ENCODE results near the gene TINCR. TPM values are rescaled to one million over a fixed set of nuclear protein-coding genes. Genes with fewer than 3 reads are reported as not detected.

TINCR gene
- total RNA-seq, 5 donors from 2014 or later (not counting 1 experiment from before 2014, with no cell fraction given), result 0.66 to 2.7 (median 1.9) TPM

GRCh38 chr19:5590151-5590864, 22.6 kb upstream of the TINCR start:
- no peaks in the 10 kb centered on the region for H3K27me3 ChIP-seq (replicated peaks in 1 of 2; ENCODE audit: control insufficient read depth in 2 of 2, extremely low read depth in 1 of 2, insufficient read depth in 2 of 2, low read length in 1 of 2)
- ChIA-PET CTCF (no interaction called here), POLR2A (interaction anchor here in 1 of 2 donors (0.6 kb wide), 1 partner anchor 600 kb away, joined by 3 read pairs; no protein-coding TSS in a partner anchor)
- no peak overlapping the region for H3K4me3 ChIP-seq (ENCODE audit: control insufficient read depth in 1 of 2, extremely low read depth in 1 of 2, low read length in 1 of 2)
- no peak for ATAC-seq (replicated peaks in 1 of 4)
- 97% methylated on average over 19 of the region's 22 CpGs for WGBS (ENCODE audit: insufficient coverage)
- no peaks in the 10 kb centered on the region for H3K27me3 Mint-ChIP-seq
- H3K36me3 Mint-ChIP-seq, result peaks cover 49% of the 10 kb centered on the region
- H3K27ac ChIP-seq (ENCODE audit: low read length), result no peak overlapping the region
- H3K4me3 Mint-ChIP-seq, result no peak overlapping the region
- DNase-seq, result no peak
- H3K4me1 ChIP-seq (ENCODE audit: control insufficient read depth in 1 of 2, extremely low read depth in 1 of 2, insufficient read depth in 2 of 2, low read length in 2 of 2), result peaks cover 0 to 20% of the 10 kb centered on the region in 2 experiments
- peaks cover 19 to 26% (median 22%) of the 10 kb centered on the region in 3 donors for H3K4me1 Mint-ChIP-seq
- no peaks in the 10 kb centered on the region for H3K9me3 ChIP-seq
- H3K27ac Mint-ChIP-seq, result no peak overlapping the region
- no peaks in the 10 kb centered on the region for H3K9me3 Mint-ChIP-seq
- H3K36me3 ChIP-seq (ENCODE audit: control insufficient read depth in 2 of 2, extremely low read depth in 1 of 2, insufficient read depth in 1 of 2, low read length in 1 of 2), result peaks cover 33 to 80% of the 10 kb centered on the region in 2 donors

GRCh38 chr19:5588906-5589676, 21.3 kb upstream of the TINCR start:
- no peak overlapping the region for H3K27ac Mint-ChIP-seq
- H3K9me3 Mint-ChIP-seq, result no peaks in the 10 kb centered on the region
- peaks cover 18 to 23% (median 19%) of the 10 kb centered on the region in 3 donors for H3K4me1 Mint-ChIP-seq
- H3K4me3 ChIP-seq (ENCODE audit: control insufficient read depth in 1 of 2, extremely low read depth in 1 of 2, low read length in 1 of 2), result no peak overlapping the region
- DNase-seq (no peak), ATAC-seq (replicated peaks in 1 of 4) (no peak)
- ChIA-PET CTCF (no interaction called here), POLR2A (interaction anchor here in 1 of 2 donors (0.5 kb wide), 1 partner anchor 9 kb away, joined by 7 read pairs; no protein-coding TSS in a partner anchor)
- peaks cover 0 to 18% of the 10 kb centered on the region in 2 experiments for H3K4me1 ChIP-seq (ENCODE audit: control insufficient read depth in 1 of 2, extremely low read depth in 1 of 2, insufficient read depth in 2 of 2, low read length in 2 of 2)
- no peak overlapping the region for H3K4me3 Mint-ChIP-seq
- no peaks in the 10 kb centered on the region for H3K27me3 Mint-ChIP-seq
- WGBS (ENCODE audit: insufficient coverage), result 94% methylated on average over 30 of the region's 30 CpGs
- H3K36me3 Mint-ChIP-seq, result peaks cover 46% of the 10 kb centered on the region
- H3K27ac ChIP-seq (ENCODE audit: low read length), result no peak overlapping the region
- H3K36me3 ChIP-seq (ENCODE audit: control insufficient read depth in 2 of 2, extremely low read depth in 1 of 2, insufficient read depth in 1 of 2, low read length in 1 of 2), result peaks cover 24 to 71% of the 10 kb centered on the region in 2 donors
- H3K27me3 ChIP-seq (replicated peaks in 1 of 2; ENCODE audit: control insufficient read depth in 2 of 2, extremely low read depth in 1 of 2, insufficient read depth in 2 of 2, low read length in 1 of 2), result no peaks in the 10 kb centered on the region
- H3K9me3 ChIP-seq, result no peaks in the 10 kb centered on the region

- WGBS (ENCODE audit: insufficient coverage), result 95% methylated on average over 10 of the region's 10 CpGs
- Mint-ChIP-seq H3K4me3 (no peak overlapping the region), H3K9me3 (no peaks in the 10 kb centered on the region), H3K4me1 (peaks cover 18 to 23% (median 19%) of the 10 kb centered on the region in 3 donors), H3K27me3 (no peaks in the 10 kb centered on the region), H3K36me3 (peaks cover 44% of the 10 kb centered on the region), H3K27ac (no peak overlapping the region)
- DNase-seq, result no peak
- Histone ChIP-seq H3K27me3 (replicated peaks in 1 of 2; ENCODE audit: control insufficient read depth in 2 of 2, extremely low read depth in 1 of 2, insufficient read depth in 2 of 2, low read length in 1 of 2) (no peaks in the 10 kb centered on the region), H3K27ac (ENCODE audit: low read length) (no peak overlapping the region), H3K4me3 (ENCODE audit: control insufficient read depth in 1 of 2, extremely low read depth in 1 of 2, low read length in 1 of 2) (no peak overlapping the region), H3K4me1 (ENCODE audit: control insufficient read depth in 1 of 2, extremely low read depth in 1 of 2, insufficient read depth in 2 of 2, low read length in 2 of 2) (peaks cover 0 to 18% of the 10 kb centered on the region in 2 experiments), H3K9me3 (no peaks in the 10 kb centered on the region), H3K36me3 (ENCODE audit: control insufficient read depth in 2 of 2, extremely low read depth in 1 of 2, insufficient read depth in 1 of 2, low read length in 1 of 2) (peaks cover 28 to 65% of the 10 kb centered on the region in 2 donors)
- POLR2A ChIA-PET, result no interaction called here
- ATAC-seq (replicated peaks in 1 of 4), result no peak
- CTCF ChIA-PET, result no interaction called here
Measured at GRCh38 chr19:5588441-5588840, 20.7 kb upstream of the TINCR start.

GRCh38 chr19:5587661-5588060, 19.9 kb upstream of the TINCR start:
- Histone ChIP-seq H3K9me3 (no peaks in the 10 kb centered on the region), H3K27me3 (replicated peaks in 1 of 2; ENCODE audit: control insufficient read depth in 2 of 2, extremely low read depth in 1 of 2, insufficient read depth in 2 of 2, low read length in 1 of 2) (no peaks in the 10 kb centered on the region), H3K4me3 (ENCODE audit: control insufficient read depth in 1 of 2, extremely low read depth in 1 of 2, low read length in 1 of 2) (no peak overlapping the region), H3K4me1 (ENCODE audit: control insufficient read depth in 1 of 2, extremely low read depth in 1 of 2, insufficient read depth in 2 of 2, low read length in 2 of 2) (peaks cover 0 to 18% of the 10 kb centered on the region in 2 experiments), H3K36me3 (ENCODE audit: control insufficient read depth in 2 of 2, extremely low read depth in 1 of 2, insufficient read depth in 1 of 2, low read length in 1 of 2) (peaks cover 28 to 57% of the 10 kb centered on the region in 2 donors), H3K27ac (ENCODE audit: low read length) (no peak overlapping the region)
- Mint-ChIP-seq H3K27ac (peak overlapping the region in 1 of 2 donors; percentile 39), H3K4me1 (peaks cover 18 to 23% (median 19%) of the 10 kb centered on the region in 3 donors), H3K36me3 (peaks cover 36% of the 10 kb centered on the region), H3K27me3 (no peaks in the 10 kb centered on the region), H3K9me3 (no peaks in the 10 kb centered on the region), H3K4me3 (no peak overlapping the region)
- ChIA-PET CTCF (no interaction called here), POLR2A (no interaction called here)
- 89% methylated on average over 23 of the region's 23 CpGs for WGBS (ENCODE audit: insufficient coverage)
- ATAC-seq (replicated peaks in 1 of 4) (no peak), DNase-seq (no peak)

GRCh38 chr19:5587071-5587455, 19.3 kb upstream of the TINCR start:
- WGBS (ENCODE audit: insufficient coverage), result 97% methylated on average over 9 of the region's 16 CpGs
- Histone ChIP-seq H3K4me3 (ENCODE audit: control insufficient read depth in 1 of 2, extremely low read depth in 1 of 2, low read length in 1 of 2) (no peak overlapping the region), H3K27ac (ENCODE audit: low read length) (no peak overlapping the region), H3K27me3 (replicated peaks in 1 of 2; ENCODE audit: control insufficient read depth in 2 of 2, extremely low read depth in 1 of 2, insufficient read depth in 2 of 2, low read length in 1 of 2) (no peaks in the 10 kb centered on the region), H3K4me1 (ENCODE audit: control insufficient read depth in 1 of 2, extremely low read depth in 1 of 2, insufficient read depth in 2 of 2, low read length in 2 of 2) (peaks cover 0 to 18% of the 10 kb centered on the region in 2 experiments), H3K9me3 (no peaks in the 10 kb centered on the region), H3K36me3 (ENCODE audit: control insufficient read depth in 2 of 2, extremely low read depth in 1 of 2, insufficient read depth in 1 of 2, low read length in 1 of 2) (peaks cover 24 to 51% of the 10 kb centered on the region in 2 donors)
- POLR2A ChIA-PET, result no interaction called here
- DNase-seq, result no peak
- CTCF ChIA-PET, result no interaction called here
- H3K9me3 Mint-ChIP-seq, result no peaks in the 10 kb centered on the region
- peaks cover 18 to 23% (median 19%) of the 10 kb centered on the region in 3 donors for H3K4me1 Mint-ChIP-seq
- peaks cover 33% of the 10 kb centered on the region for H3K36me3 Mint-ChIP-seq
- H3K27me3 Mint-ChIP-seq, result no peaks in the 10 kb centered on the region
- H3K27ac Mint-ChIP-seq, result no peak overlapping the region
- no peak overlapping the region for H3K4me3 Mint-ChIP-seq
- no peak for ATAC-seq (replicated peaks in 1 of 4)

- peaks cover 18 to 23% (median 19%) of the 10 kb centered on the region in 3 donors for H3K4me1 Mint-ChIP-seq
Measured at GRCh38 chr19:5586300-5587070, 18.7 kb upstream of the TINCR start.

More at GRCh38 chr19:5586300-5587070, 18.7 kb upstream of the TINCR start:
- Histone ChIP-seq H3K9me3 (no peaks in the 10 kb centered on the region), H3K27me3 (replicated peaks in 1 of 2; ENCODE audit: control insufficient read depth in 2 of 2, extremely low read depth in 1 of 2, insufficient read depth in 2 of 2, low read length in 1 of 2) (no peaks in the 10 kb centered on the region), H3K4me3 (ENCODE audit: control insufficient read depth in 1 of 2, extremely low read depth in 1 of 2, low read length in 1 of 2) (no peak overlapping the region), H3K27ac (ENCODE audit: low read length) (no peak overlapping the region), H3K36me3 (ENCODE audit: control insufficient read depth in 2 of 2, extremely low read depth in 1 of 2, insufficient read depth in 1 of 2, low read length in 1 of 2) (peaks cover 21 to 48% of the 10 kb centered on the region in 2 donors), H3K4me1 (ENCODE audit: control insufficient read depth in 1 of 2, extremely low read depth in 1 of 2, insufficient read depth in 2 of 2, low read length in 2 of 2) (peaks cover 0 to 18% of the 10 kb centered on the region in 2 experiments)
- ATAC-seq (replicated peaks in 1 of 4) (peak in 1 of 4 experiments; percentile 19), DNase-seq (no peak)
- ChIA-PET POLR2A (no interaction called here), CTCF (no interaction called here)
- H3K27ac Mint-ChIP-seq, result no peak overlapping the region
- H3K4me3 Mint-ChIP-seq, result peak overlapping the region in 1 of 3 donors; percentile 63
- no peaks in the 10 kb centered on the region for H3K27me3 Mint-ChIP-seq
- no peaks in the 10 kb centered on the region for H3K9me3 Mint-ChIP-seq
- 70% methylated on average over 16 of the region's 26 CpGs for WGBS (ENCODE audit: insufficient coverage)
- H3K36me3 Mint-ChIP-seq, result peaks cover 28% of the 10 kb centered on the region
